Renal pelvis (tissue), 4 donors: ENCODE data around the gene CSH1. TPM values are rescaled to one million over a fixed set of nuclear protein-coding genes. Genes with fewer than 3 reads are reported as not detected.
A peak's percentile ranks its signal among the peaks of the same experiment; 100 is the strongest.
"Not testable (repeated sequence)": the region's sequence is repeated elsewhere in the genome, so short reads cannot be mapped to it uniquely, and the experiment has no call there.

Source experiments
- DNase-seq: peaks from one replicate; pipeline ENCODE4 v3.0.0-alpha.2; 2013
- polyA plus RNA-seq, 3 donors: library from polyadenylated mRNA; unstranded; fragments of 120-200 nt; gene quantifications; one replicate each; pipeline ENCODE4 v1.2.1, GENCODE V29; 2013; ENCODE audit not compliant: insufficient read length in 3 of 3

CSH1 gene
- polyA plus RNA-seq, 3 donors, result not detected

DNA sequence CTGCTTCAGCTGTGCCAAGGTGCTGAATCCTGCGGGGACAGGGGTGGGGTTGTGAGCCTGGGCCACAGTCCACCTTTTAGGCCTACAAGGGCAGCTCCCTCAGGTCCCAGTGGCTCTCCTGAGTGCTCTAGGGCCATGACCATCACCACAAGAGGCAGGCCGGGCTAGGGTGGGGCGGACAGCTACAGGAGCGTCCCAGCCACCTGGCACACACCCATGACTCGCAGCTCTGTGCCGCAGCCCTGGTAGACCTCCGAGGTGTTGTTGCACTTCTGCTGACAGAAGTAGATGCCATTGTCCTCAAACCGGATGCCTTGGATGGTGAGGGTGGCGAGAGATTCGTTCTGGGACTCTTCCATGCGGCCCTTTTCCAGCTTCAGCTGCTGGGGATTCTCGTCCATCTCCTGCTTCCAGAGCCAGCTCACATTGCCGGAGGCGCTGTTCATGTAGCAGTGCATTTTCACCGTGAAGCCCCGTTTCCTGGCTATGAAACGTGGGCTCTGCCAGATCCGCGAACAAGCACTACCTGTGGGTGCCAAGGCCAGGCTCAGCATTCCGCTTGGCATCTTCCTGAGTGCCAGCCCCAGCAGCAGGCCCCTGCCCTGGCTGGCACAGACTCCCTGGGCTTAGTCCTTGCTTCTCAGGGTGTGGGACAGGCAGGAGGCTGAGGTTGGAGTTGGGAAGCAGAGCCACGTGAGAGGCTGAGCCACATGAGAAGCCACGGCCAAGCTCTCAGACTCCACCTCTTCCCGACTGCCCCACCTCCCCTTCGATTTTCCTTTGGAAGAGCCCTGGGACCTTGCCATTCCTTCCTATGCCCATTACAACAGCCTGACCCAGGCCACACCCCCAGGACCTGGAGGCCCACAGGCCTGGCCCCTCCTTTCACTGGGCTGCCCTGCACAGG is 33.7 kb upstream of the CSH1 start:
- no peak for DNase-seq

DNA sequence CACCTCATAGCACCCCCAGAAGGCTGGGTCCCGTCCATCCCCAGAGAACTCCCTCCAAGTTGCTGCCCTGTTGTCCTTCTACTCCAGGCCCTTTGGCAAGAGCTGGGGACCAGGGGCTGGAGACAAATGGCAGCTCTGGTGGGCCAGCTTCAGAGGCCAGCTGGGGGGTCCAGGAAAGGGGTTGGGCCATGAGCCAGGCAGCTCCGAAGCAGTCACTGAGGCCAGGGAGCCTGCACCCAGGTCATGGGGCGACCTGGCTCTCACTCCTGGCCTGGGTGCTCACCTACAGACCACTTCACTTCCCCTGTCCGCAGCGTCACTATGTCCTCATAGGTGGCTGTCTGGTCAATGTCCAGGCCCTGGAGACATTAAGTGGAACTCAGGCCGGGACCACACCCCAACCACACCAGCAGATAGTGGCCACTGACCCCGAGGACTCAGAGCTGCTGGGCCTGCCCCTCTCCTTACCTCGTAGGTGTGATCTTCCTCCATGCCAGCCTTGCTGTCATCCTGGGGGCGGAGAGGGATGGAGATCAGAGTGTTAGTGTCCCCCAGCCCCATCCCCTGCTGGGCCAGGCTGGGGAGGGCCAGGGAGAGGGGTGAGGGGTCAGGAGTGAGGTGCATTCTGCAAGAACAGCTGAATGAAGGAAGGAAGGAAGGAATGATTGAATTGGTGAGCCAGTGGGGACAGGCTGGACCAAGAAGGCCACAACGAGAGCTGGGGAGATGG is 32.8 kb upstream of the CSH1 start:
- no peak for DNase-seq

DNA sequence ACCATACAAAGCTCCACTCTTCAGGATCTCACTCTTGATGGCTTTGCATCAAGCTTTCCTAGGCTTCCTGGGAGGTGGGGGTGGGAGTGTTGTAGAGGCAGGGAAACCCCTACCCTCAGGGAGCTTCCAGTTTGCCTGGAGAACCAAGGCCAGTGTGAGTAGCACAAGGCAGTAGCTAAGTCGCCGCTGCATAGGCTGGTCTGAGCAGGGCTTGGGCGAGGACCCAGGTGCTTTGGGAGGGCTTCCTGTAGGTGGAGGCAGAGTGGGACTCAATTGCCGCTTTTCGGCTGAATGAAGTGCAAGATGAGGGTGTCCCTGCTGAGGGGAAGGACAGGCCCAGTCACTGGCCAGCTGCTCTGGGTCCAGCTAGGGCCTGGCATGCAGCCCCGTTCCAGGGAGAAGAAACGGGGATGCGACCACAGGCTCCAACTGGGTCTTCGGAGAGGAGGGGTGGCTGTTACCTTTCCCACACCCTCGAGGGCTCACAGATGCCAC is 31.8 kb upstream of the CSH1 start:
- DNase-seq, result no peak

DNA sequence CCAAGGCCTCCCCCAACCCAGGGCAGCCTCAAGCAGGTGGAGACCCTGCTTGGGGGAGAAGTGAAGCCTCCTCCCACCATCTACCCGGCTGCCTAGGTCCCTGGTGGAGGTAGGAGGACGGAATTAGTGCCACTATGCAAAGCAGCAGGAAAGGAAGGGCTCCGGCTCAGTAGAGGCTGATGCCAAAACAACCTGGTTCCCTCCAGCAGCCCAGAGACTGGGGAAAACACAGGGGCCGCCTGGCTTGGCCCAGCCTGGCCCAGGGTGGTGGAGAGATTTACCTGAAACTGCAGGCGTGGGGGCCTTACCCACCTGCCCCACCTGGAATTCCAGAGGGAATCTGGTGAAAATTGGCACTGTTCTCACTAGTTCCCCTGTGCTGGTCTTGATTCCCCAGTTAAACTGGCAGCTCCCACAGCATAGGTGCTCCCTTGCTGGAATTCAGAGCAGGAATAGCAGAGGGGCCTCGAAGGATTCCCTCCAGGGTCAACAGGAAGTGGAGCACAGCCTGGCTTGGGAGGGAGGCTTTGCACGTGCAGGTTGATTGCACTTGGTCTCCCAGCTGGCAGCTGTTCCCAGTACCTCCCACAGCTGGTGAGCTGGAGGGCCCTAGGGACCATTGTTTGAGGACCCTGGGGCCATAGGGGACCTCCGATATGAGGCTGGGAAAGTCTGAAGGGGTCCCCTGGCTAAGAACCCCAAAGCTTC is 31.2 kb upstream of the CSH1 start:
- DNase-seq, result no peak

DNA sequence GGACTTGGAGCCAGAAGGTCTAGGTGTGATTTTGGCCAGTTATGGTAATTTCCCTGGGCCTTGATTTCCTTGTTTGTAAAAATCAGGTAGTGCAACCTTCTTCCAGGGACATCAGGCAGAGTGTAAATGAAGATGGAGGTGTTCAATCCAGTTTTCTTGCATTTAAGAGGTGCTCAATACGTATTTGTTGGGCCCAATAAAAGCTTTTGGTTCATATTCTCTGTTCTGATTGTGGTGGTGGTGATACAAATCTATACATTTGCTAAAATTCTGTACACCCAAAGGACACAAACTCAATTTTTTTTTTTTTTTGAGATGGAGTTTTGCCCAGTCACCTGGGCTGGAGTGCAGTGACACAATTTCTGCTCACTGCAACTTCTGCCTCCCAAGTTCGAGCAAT is 29.8 kb upstream of the CSH1 start:
- no peak for DNase-seq

DNA sequence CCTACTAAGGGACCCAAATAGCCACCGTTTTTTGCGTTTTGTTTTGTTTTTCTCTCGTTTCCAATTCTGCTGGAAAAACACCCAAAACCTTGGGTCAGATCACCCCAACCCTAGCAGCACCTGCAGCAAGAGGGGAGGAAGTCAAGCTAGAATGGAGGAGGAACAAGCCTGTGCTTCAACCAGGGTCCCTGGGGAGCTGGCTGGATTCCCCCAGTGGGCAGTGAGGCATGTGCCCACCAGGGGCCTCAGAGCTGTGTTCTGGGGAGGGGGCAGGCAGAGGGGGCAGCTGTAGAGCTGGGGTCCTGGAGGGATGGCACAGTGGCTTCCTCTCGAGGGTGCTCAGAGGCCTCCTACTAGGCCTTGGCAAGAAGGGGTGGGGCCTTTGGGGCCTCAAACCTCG is 29.2 kb upstream of the CSH1 start:
- no peak for DNase-seq

DNA sequence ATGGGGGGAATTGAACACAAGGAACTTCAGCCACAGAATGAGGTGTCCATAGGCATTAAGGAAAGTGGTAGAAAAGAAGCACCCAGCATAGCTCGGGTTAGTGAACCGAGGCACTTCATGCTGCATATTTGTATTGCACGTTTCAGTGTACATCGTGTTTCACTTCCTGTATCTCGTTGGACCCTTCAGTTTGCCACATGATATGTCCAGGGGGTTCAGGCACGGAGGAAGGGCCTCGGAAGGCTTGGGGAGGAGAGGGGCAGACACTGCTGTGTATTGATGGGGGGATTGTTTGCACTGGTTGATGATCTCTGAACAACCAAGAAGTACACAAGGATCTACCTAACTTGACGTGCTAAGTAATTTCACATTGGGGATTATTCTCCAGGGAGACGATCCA is 26.0 kb upstream of the CSH1 start:
- not testable (repeated sequence) for DNase-seq

DNA sequence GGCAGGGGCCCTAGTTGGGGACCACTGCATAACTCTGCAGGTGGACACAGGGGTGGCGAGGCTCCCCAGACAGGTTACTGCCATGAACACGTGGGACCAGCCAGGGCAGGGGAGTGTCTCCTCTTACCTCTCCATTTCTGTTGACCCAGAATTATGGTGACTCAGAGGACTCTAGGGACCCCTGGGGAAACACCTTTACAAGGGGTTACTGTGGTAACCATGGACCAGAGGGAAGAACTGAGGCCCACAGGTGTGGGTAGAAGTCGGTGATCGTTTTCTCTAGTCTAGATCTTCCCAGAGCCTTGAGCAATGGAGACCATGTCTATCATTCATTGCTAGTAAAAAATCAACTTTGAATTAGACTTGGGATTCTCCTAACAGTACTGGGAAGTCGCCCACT is 24.4 kb upstream of the CSH1 start:
- DNase-seq, result not testable (repeated sequence)

DNA sequence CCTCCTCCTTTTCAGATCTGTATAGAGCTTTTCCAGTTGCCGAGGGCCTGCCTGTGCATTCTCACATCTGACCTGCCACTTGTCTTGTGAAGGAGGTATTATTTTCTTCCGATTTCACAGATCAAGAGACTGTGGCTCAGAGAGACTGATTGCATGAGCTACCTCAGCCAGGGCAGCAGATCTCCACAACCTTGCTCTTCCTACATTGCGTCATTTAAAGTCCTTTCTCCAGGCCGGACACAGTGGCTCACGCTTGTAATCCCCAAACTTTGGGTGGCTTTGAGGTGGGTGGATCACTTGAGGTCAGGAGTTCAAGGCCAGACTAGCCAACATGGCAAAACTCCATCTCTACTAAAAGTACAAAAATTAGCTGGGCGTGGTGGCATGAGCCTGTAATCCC is 23.7 kb upstream of the CSH1 start:
- DNase-seq, result not testable (repeated sequence)

DNA sequence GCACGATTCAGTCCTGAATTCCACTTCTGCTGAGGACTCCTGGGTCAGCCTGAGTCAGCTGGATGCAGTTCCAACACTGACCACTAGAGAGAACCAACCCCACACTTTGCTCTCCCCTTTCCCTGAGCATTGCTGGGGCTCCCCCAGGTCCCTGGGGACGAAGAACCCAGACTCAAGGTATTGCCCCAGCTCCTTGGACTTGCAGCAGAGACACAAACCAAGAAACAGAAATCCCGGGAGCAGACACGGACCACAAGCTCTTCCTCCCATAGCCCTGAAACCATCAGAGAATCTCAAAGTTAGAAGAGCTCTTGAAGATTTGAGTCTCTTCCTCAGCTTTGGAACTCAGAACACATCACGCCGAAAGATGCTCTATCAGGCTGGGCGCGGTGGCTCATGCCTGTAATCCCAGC is 22.9 kb upstream of the CSH1 start:
- peak; percentile 41 for DNase-seq

DNA sequence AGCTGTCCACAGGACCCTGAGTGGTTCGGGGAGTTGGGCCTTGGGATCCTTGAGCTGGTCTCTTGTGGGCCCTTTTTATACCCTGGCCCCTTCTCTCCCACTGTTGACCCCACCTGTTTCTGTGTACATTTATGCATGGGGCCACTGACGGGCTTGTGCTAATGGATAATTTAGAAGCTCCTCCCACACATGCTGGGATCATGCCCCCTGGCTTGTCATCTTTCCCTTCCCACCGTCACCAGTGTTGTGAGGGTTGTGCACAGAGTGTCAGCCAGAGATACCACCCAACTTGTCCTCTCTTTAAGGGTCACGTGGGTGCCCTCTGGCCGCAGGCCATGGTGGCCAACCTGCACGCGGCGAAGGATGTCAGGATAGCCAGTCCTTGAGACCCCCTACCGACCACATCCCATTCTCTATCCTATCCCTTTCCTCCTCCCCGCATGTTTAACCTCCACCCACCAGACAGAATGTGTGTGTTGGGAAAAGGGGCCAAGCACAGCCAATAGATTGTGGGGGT is 22.5 kb upstream of the CSH1 start, which contains the start of gene GH1:
Gene GH1, minus strand, starts transcription at position 51 of the 517 bp plus-strand sequence. CDS start 63 bp downstream, outside the sequence.
- not testable (repeated sequence) for DNase-seq

DNA sequence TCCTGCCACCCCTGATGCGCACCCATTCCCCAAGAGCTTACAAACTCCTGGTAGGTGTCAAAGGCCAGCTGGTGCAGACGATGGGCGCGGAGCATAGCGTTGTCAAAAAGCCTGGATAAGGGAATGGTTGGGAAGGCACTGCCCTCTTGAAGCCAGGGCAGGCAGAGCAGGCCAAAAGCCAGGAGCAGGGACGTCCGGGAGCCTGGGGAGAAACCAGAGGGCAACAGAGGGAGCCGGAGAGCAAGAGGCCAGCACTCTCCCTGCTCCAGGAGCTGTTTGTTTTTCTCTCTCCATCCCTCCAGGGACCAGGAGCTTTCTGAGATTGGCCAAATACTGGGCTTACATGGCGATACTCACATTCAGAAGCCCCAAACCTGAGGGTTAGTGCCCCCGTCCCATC is 21.9 kb upstream of the CSH1 start:
- DNase-seq, result no peak

DNA sequence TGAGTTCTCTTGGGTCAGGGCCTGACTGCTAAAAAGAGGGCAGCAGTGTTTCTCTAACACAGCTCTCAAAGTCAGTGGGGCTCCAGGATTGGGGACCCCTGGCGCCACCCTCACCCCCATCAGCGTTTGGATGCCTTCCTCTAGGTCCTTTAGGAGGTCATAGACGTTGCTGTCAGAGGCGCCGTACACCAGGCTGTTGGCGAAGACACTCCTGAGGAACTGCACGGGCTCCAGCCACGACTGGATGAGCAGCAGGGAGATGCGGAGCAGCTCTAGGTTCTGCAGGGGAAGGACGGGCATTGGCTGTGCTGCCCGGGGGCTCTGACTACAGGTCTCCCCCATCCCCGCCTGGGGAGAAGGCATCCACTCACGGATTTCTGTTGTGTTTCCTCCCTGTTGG is 21.3 kb upstream of the CSH1 start:
- DNase-seq, result no peak

DNA sequence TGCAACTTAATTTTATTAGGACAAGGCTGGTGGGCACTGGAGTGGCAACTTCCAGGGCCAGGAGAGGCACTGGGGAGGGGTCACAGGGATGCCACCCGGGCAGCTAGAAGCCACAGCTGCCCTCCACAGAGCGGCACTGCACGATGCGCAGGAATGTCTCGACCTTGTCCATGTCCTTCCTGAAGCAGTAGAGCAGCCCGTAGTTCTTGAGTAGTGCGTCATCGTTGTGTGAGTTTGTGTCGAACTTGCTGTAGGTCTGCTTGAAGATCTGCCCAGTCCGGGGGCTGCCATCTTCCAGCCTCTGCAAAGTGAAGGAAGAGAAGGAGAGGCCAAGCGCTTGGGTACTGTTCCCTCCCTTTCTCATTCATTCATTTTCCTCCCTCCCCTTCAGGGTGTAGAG is 20.8 kb upstream of the CSH1 start:
- DNase-seq, result not testable (repeated sequence)

DNA sequence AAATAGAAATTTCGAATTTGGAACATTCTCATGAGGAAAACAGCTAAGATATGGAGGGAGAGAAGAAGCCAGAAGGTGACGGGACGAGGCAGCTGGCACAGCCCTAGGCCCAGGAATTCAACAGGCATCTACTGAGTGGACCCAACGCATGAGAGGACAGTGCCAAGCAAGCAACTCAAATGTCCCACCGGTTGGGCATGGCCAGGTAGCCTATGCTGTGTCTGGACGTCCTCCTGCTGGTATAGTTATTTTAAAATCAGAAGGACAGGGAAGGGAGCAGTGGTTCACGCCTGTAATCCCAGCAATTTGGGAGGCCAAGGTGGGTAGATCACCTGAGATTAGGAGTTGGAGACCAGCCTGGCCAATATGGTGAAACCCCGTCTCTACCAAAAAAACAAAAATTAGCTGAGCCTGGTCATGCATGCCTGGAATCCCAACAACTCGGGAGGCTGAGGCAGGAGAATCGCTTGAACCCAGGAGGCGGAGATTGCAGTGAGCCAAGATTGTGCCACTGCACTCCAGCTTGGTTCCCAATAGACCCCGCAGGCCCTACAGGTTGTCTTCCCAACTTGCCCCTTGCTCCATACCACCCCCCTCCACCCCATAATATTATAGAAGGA is 20.3 kb upstream of the CSH1 start:
- DNase-seq, result no peak

DNA sequence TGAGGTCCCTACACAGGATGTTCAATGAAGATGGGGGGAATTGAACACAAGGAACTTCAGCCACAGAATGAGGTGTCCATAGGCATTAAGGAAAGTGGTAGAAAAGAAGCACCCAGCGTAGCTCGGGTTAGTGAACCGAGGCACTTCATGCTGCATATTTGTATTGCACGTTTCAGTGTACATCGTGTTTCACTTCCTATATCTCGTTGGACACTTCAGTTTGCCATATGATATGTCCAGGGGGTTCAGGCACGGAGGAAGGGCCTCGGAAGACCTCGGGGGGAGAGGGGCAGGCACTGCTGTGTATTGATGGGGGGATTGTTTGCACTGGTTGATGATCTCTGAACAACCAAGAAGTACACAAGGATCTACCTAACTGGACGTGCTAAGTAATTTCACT is 19.4 kb upstream of the CSH1 start:
- DNase-seq, result not testable (repeated sequence)

DNA sequence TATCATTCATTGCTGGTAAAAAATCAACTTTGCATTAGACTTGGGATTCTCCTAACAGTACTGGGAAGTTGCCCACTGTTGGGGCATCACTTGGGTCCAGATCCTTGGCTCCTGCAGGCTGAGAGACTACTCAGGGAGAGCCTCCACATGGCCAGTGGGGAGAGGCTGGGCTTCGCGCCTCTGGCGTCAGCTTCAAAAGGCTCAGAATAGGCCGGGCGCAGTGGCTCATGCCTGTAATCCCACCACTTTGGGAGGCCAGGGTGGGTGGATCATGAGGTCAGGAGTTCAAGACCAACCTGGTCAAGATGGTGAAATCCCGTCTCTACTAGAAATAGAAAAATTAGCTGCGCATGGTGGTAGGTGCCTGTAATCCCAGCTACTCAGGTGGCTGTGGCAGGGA is 18.1 kb upstream of the CSH1 start:
- DNase-seq, result no peak

DNA sequence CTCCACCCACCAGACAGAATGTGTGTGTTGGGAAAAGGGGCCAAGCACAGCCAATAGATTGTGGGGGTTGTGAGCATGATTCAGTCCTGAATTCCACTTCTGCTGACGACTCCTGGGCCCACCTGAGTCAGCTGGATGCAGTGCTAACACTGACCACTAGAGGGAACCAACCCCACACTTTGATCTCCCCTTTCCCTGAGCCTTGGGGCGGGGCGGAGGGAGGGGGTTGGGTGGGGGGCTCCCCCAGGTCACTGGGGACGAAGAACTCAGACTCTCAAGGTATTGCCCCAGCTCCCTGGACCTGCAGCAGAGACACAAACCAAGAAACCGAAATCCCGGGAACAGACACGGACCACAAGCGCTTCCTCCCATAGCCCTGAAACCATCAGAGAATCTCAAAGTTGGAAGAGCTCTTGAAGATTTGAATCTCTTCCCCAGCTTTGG is 15.3 kb upstream of the CSH1 start:
- DNase-seq, result no peak

DNA sequence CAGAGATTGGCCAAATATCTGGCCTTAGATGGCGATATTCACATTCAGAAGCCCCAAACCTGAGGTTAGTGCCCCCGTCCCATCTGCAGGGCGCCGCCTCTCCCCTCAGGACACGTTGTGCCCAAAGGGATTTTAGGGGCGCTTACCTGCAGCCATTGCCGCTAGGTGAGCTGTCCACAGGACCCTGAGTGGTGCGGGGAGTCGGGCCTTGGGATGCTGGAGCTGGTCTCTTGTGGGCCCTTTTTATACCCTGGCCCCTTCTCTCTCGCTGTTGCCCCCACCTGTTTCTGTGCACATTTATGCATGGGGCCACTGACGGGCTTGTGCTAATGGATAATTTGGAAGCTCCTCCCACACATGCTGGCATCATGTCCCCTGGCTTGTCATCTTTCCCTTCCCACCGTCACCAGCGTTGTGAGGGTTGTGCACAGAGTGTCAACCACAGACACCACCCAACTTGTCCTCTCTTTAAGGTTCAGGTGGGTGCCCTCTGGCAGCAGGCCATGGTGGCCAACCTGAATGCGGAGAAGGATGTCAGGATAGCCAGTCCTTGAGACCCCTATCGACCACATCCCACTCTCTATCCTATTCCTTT is 14.8 kb upstream of the CSH1 start, which contains the start of gene CSHL1:
Gene CSHL1, minus strand, starts transcription at position 218 of the 595 bp plus-strand sequence. Its CDS starts 62 bp downstream, at position 156.
- no peak for DNase-seq

DNA sequence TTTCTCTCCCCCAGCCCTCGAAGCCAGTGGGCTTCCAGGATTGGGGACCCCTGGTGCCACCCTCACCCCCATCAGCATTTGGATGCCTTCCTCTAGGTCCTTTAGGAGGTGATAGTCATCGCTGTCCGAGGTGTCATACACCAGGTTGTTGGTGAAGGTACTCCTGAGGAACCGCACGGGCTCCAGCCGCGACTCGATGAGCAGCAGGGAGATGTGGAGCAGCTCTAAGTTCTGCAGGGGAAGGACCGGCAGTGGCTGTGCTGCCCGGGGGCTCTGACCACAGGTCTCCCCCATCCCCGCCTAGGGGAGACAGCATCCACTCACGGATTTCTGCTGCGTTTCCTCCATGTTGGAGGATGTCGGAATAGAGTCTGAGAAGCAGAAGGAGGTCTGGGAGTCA is 13.7 kb upstream of the CSH1 start:
- DNase-seq, result no peak

DNA sequence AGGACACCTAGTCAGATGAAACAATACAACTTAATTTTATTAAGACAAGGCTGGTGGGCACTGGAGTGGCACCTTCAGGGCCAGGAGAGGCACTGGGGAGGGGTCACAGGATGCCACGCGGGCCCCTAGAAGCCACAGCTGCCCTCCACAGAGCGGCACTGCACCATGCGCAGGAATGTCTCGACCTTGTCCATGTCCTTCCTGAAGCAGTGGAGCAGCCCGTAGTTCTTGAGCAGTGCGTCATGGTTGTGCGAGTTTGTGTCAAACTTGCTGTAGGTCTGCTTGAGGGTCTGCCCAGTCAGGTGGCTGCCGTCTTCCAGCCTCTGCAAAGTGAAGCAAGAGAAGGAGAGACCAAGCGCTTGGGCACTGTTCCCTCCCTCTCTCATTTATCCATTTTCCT is 13.2 kb upstream of the CSH1 start:
- DNase-seq, result not testable (repeated sequence)
